Pancreas (tissue), 10 donors: ENCODE results near the gene GHDC. TPM values are rescaled to one million over a fixed set of nuclear protein-coding genes. Genes with fewer than 3 reads are reported as not detected.

Experiments
- ATAC-seq, 4 donors: fragments of 200-7000 bp; cut with Tn5 transposase; one replicate each; pipeline versions ENCODE4 v1.8.0 to v1.9.1; 2020; ENCODE audit warnings: mild to moderate bottlenecking in 4 of 4, moderate library complexity in 4 of 4
- DNase-seq, 6 donors: peaks; one replicate each; pipeline ENCODE4 v3.0.0-alpha.2; 2020
- FAIRE-seq: peaks from 2 replicates; lab custom pipeline; 2012; peaks lifted over from hg19 to GRCh38; lab: Jason Lieb, UNC
- H3K27ac ChIP-seq, 4 donors: fragments of 200-600 bp; sonication (generic); 1 replicate in 3 of 4; 2 replicates in 1 of 4; pipeline versions ENCODE4 v1.5.0 to v1.8.0; 2020
- H3K27me3 ChIP-seq, 4 donors: fragments of 200-600 bp; one replicate each; pipeline ENCODE4 v1.8.0; 2021
- H3K36me3 ChIP-seq, 3 donors: fragments of 200-600 bp; sonication (generic) in 1 of 3; one replicate each; pipeline versions ENCODE4 v1.5.0 to v1.8.0; 2020 to 2021
- H3K4me1 ChIP-seq, 3 donors: fragments of 200-600 bp; one replicate each; pipeline ENCODE4 v1.8.0; 2021
- H3K4me3 ChIP-seq, 4 donors: fragments of 200-600 bp; sonication (generic) in 2 of 4; one replicate each; pipeline versions ENCODE4 v1.5.0 to v1.8.0; 2020 to 2021
- H3K9me3 ChIP-seq, 4 donors: fragments of 200-600 bp; one replicate each; pipeline ENCODE4 v1.8.0; 2021
- WGBS, 2 donors: extraction: QIAGEN DNeasy Blood & Tissue Kit; methylation state at CpG; one replicate each; pipeline ENCODE4 v1.1.7; 2013; 5-methylcytosine and 5-hydroxymethylcytosine counted together
- intact Hi-C, 3 donors: fragments of 100-400 bp; cut with DNase I; formaldehyde crosslinking; loops; one replicate each; pipeline versions ENCODE4 v1.11.1 to v1.14.2; 2022
- polyA plus RNA-seq, 2 donors: library from polyadenylated mRNA; stranded (reverse); fragments of 200-250 nt; gene quantifications; one replicate each; pipeline ENCODE4 v1.2.3, GENCODE V29; 2013
- total RNA-seq, 6 donors: library from RNA; stranded (reverse); fragmentation: NEBNext Ultra II Directional in 4 of 6; extraction: Animal tissue kit (Norgen Biotek cat#: 25700) in 4 of 6; gene quantifications; one replicate each; pipeline versions ENCODE4 v1.2.1 to v1.2.4, GENCODE V29; 2021 to 2023
- TF ChIP-seq, protein P1 (sequence below), 4 donors: fragments of 200-600 bp; sonication (generic) in 3 of 4; IDR thresholded peaks; one replicate each; pipeline versions ENCODE4 v1.5.0 to v1.8.0; 2021; ENCODE audit warnings: antibody characterized with exemption in 4 of 4
- donor health status: healthy with polysubstance abuse.
- donor health status: DM: no; HTN: no; CAD: no; lungs with moderate emphysema.
- donor health status: DM: no; HTN: no; CAD: no.
- donor health status: control.
- donor health status: control.
- donor health status: Bipolar disorder and iron deficiency.
- donor health status: DM: yes; HTN: yes; CAD: no.
- donor health status: DM: no; HTN: no; CAD: no.
- donor health status: DM: no; HTN: no; CAD: no.
- donor health status: DM: yes; HTN: yes; CAD: no.

GHDC gene
- total and polyA plus RNA-seq, 8 donors, result 14.8 to 21.6 (median 18.4) TPM

DNA sequence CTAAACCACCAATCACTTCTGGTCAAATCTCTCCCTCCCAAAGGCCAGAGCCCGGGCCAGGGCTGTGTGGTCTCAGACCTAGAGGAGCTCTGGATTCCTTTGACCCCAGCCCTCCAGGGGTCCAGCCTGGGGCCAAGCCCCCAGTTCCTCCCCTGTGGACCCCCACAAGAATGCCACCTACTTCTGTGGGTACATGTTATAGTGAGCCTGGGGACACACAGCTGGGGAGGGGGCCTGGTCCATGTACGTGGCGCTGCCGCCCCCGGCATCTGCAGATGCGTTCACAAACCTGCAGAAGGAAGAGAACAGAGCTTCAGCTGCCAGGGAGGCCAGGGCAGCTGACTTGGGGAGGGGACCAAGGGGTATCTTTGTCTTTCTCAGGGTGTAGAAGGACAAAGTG is 7.9 kb upstream of the GHDC start:
- peaks cover 0 to 3% (median 0%) of the 10 kb centered on the region in 3 donors for H3K36me3 ChIP-seq
- no peak overlapping the region for H3K4me3 ChIP-seq
- intact Hi-C loops, result no loop called here
- H3K27me3 ChIP-seq, result no peaks in the 10 kb centered on the region
- TF ChIP-seq, protein P1, sequence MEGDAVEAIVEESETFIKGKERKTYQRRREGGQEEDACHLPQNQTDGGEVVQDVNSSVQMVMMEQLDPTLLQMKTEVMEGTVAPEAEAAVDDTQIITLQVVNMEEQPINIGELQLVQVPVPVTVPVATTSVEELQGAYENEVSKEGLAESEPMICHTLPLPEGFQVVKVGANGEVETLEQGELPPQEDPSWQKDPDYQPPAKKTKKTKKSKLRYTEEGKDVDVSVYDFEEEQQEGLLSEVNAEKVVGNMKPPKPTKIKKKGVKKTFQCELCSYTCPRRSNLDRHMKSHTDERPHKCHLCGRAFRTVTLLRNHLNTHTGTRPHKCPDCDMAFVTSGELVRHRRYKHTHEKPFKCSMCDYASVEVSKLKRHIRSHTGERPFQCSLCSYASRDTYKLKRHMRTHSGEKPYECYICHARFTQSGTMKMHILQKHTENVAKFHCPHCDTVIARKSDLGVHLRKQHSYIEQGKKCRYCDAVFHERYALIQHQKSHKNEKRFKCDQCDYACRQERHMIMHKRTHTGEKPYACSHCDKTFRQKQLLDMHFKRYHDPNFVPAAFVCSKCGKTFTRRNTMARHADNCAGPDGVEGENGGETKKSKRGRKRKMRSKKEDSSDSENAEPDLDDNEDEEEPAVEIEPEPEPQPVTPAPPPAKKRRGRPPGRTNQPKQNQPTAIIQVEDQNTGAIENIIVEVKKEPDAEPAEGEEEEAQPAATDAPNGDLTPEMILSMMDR (IDR thresholded peaks at IDR 0.05), result no peak
- ATAC-seq (no peak), DNase-seq (peak in 1 of 6 donors; percentile 55), FAIRE-seq (no peak)
- peaks cover 0 to 6% (median 0%) of the 10 kb centered on the region in 3 donors for H3K4me1 ChIP-seq
- no peak overlapping the region for H3K27ac ChIP-seq
- 93 to 97% methylated on average over 6 of the region's 6 CpGs for WGBS, 2 donors
- H3K9me3 ChIP-seq, result no peaks in the 10 kb centered on the region

DNA sequence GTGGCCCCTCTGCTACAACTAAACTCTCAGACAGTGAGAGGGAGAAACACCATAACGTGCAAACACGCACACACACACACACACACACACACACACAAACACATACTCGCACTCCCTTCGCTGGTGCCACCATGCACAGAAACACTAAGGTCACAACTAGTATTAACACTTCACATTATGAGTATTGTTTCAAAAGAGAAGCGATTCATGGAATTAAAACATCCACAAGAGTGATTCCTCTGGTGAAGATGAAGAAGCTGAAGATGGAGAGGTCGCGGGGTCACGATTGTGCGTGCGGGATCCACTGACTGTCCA is 7.1 kb upstream of the GHDC start:
- Histone ChIP-seq H3K9me3 (no peaks in the 10 kb centered on the region), H3K4me1 (peaks cover 0 to 6% (median 0%) of the 10 kb centered on the region in 3 donors), H3K27me3 (no peaks in the 10 kb centered on the region), H3K4me3 (no peak overlapping the region), H3K36me3 (peaks cover 0 to 3% (median 0%) of the 10 kb centered on the region in 3 donors), H3K27ac (peak overlapping the region in 1 of 4 donors; percentile 19)
- FAIRE-seq (no peak), DNase-seq (peak in 1 of 6 donors; percentile 42), ATAC-seq (peak in 3 of 4 donors; percentile 7 to 32 (median 25))
- 71 to 73% methylated on average over 10 of the region's 10 CpGs for WGBS, 2 donors
- intact Hi-C loops, result no loop called here
- TF ChIP-seq, protein P1 (IDR thresholded peaks at IDR 0.05), result no peak

DNA sequence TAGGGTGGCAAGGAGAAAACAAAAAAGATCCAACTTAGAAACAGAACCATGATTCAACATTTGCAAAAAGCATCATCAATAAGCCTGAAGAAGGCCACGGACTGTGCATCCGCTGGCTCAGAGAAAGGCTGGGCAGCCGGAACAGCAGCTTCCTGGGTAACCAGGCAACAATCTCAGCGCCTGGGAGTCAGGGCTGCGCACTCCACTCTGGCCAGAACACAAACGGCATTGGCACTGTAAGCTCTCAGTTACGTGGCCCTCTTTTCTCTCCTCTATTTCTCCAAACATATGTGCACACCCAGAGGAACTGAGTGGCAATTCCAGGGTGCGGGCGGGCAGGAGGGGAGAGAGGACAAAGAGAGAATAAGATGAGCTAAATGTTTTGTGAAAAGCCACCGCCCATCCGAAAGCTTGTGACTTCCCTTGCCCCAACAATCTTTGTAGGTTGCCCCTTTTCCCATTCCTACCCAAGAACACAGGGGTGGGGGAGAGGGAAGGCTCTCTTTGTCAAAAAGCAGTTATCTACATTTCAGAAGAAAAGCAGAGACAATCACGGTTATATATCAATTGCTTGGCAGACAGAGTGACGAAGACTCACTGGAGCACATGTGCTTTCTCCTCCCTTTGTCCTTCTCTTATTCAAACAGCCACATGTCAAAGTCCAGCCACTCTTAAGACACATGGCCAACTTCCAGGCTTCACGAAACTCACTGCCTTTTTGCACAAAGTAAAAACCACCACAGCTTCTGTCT is 6.6 kb upstream of the GHDC start:
- H3K9me3 ChIP-seq, result no peaks in the 10 kb centered on the region
- no peak overlapping the region for H3K4me3 ChIP-seq
- WGBS, 2 donors, result 31 to 40% methylated on average over 14 of the region's 14 CpGs
- TF ChIP-seq, protein P1 (IDR thresholded peaks at IDR 0.05), result no peak
- intact Hi-C loops, result no loop called here
- ATAC-seq, result peak; percentile 94 to 97 (median 95)
- DNase-seq, result peak; percentile 65 to 84 (median 73)
- no peaks in the 10 kb centered on the region for H3K27me3 ChIP-seq
- H3K4me1 ChIP-seq, result peaks cover 0 to 6% (median 0%) of the 10 kb centered on the region in 3 donors
- H3K36me3 ChIP-seq, result peaks cover 0 to 3% (median 0%) of the 10 kb centered on the region in 3 donors
- FAIRE-seq, result no peak
- H3K27ac ChIP-seq, result peak overlapping the region; percentile 19 to 54 (median 50)

DNA sequence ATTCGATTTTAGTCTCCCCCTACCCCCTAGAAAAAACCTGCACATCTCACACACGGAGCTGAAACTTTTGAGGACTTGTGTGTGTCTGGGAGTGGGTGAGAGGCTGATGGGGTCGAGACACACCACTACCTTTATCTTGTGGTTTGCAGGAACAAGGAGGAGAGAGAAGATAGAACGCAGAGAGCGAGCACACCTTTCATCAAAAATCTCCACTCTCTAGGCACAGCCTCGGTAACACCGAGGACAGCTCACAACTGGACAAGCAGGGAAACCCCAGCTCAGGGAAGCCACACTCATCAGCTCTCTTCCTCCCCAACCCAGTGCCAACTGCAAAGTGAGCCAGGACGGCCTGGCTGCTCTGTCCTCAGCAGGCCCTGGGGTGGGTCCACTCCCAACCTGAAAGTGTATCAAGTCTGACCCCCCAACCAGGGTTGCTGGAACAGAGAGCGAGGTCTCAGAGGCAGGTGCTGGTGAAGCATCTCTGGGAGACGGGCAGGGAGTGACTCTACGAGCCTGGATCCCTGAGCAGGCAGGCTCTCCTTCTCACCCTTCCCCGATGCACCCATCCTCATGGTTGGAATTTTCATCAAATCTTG is 5.2 kb upstream of the GHDC start:
- TF ChIP-seq, protein P1 (IDR thresholded peaks at IDR 0.05), result no peak
- intact Hi-C loops, result no loop called here
- 85 to 87% methylated on average over 12 of the region's 12 CpGs for WGBS, 2 donors
- no peak for FAIRE-seq
- Histone ChIP-seq H3K36me3 (peaks cover 0 to 3% (median 0%) of the 10 kb centered on the region in 3 donors), H3K27me3 (no peaks in the 10 kb centered on the region), H3K4me1 (peaks cover 0 to 6% (median 0%) of the 10 kb centered on the region in 3 donors), H3K9me3 (no peaks in the 10 kb centered on the region), H3K4me3 (no peak overlapping the region), H3K27ac (no peak overlapping the region)
- no peak for ATAC-seq
- peak in 1 of 6 donors; percentile 44 for DNase-seq
